Measurements from ENCODE around the gene L3MBTL4.

- no peak for TF ChIP-seq POLR2A (IDR thresholded peaks at IDR 0.05)
- TF ChIP-seq, protein P1, sequence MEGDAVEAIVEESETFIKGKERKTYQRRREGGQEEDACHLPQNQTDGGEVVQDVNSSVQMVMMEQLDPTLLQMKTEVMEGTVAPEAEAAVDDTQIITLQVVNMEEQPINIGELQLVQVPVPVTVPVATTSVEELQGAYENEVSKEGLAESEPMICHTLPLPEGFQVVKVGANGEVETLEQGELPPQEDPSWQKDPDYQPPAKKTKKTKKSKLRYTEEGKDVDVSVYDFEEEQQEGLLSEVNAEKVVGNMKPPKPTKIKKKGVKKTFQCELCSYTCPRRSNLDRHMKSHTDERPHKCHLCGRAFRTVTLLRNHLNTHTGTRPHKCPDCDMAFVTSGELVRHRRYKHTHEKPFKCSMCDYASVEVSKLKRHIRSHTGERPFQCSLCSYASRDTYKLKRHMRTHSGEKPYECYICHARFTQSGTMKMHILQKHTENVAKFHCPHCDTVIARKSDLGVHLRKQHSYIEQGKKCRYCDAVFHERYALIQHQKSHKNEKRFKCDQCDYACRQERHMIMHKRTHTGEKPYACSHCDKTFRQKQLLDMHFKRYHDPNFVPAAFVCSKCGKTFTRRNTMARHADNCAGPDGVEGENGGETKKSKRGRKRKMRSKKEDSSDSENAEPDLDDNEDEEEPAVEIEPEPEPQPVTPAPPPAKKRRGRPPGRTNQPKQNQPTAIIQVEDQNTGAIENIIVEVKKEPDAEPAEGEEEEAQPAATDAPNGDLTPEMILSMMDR (IDR thresholded peaks at IDR 0.05), result no peak
Measured at GRCh38 chr18:6021306-6022073, 393.2 kb downstream of the L3MBTL4 start.
